K562 (cell line): Measurements from ENCODE around the gene MYMK. TPM values are rescaled to one million over a fixed set of nuclear protein-coding genes. Genes with fewer than 3 reads are reported as not detected.

ENCODE experiments used
- ATAC-seq: fragments of 200-7000 bp; cut with Tn5 transposase; 3 replicates; pipeline ENCODE4 v1.9.1; 2020; ENCODE audit warnings: moderate library complexity
- BruUV-seq: library from RNA; stranded (reverse); fragments of 400-500 nt; replicated peaks from 2 replicates; lab custom pipeline; 2021; lab: Mats Ljungman, UMichigan
- CTCF ChIA-PET: fragments of 300-600 bp; formaldehyde crosslinking; extraction: SDS; loops from one replicate; lab custom pipeline; 2021; ENCODE audit warnings: low intra/inter-chr PET ratio; lab: Yijun Ruan, JAX
- POLR2A ChIA-PET: fragments of 300-600, 350-650 bp; sonication (Branson Sonifier 250); formaldehyde crosslinking; extraction: SDS; loops from one replicate; lab custom pipeline; 2021; ENCODE audit warnings: antibody characterized with exemption, inconsistent platforms; lab: Yijun Ruan, JAX
- DNase-seq, 4 experiments: peaks; one replicate each; pipeline versions ENCODE4 v3.0.0 to v3.0.0-alpha.2; 2011 to 2018; ENCODE audit warnings: low spot score in 3 of 4, mixed read lengths in 3 of 4; ENCODE audit errors: extremely low read depth in 1 of 4
- FAIRE-seq: peaks from 2 replicates; lab custom pipeline; 2011; peaks lifted over from hg19 to GRCh38; lab: Jason Lieb, UNC
- H2AFZ ChIP-seq: 2 replicates; pipeline ENCODE4 v1.6.0; 2011; ENCODE audit warnings: low read depth, low read length, control low read depth, inconsistent platforms
- H3K27ac ChIP-seq: fragments of 200-600 bp; 3 replicates; pipeline ENCODE4 v1.8.0; 2011; ENCODE audit warnings: low read depth, mild to moderate bottlenecking, control low read depth, inconsistent platforms, low read length, moderate library complexity, mixed read lengths; ENCODE audit errors: extremely low read depth
- H3K27me3 ChIP-seq, 2 experiments: fragments of 300-600 bp in 1 of 2; 2 replicates in 1 of 2; 3 replicates in 1 of 2; pipeline versions ENCODE4 v1.6.0 to v1.8.0; 2011; ENCODE audit warnings: inconsistent platforms in 2 of 2, low read length in 2 of 2, mild to moderate bottlenecking in 1 of 2, mixed read lengths in 1 of 2, moderate library complexity in 1 of 2; ENCODE audit not compliant: control insufficient read depth in 2 of 2, insufficient read depth in 2 of 2
- H3K36me3 ChIP-seq: fragments of 300-600 bp; 3 replicates; pipeline ENCODE4 v1.8.0; 2011; ENCODE audit warnings: mild to moderate bottlenecking, low read length, inconsistent platforms; ENCODE audit not compliant: control insufficient read depth, insufficient read depth
- H3K4me1 ChIP-seq, 2 experiments: fragments of 200-600 bp in 1 of 2; replicated peaks in 1 of 2; 2 replicates in 1 of 2; 3 replicates in 1 of 2; pipeline versions ENCODE4 v1.5.1 to v1.8.0; 2011; ENCODE audit warnings: inconsistent platforms in 2 of 2, low read length in 2 of 2, mild to moderate bottlenecking in 1 of 2, mixed read lengths in 1 of 2, moderate library complexity in 1 of 2; ENCODE audit not compliant: control insufficient read depth in 2 of 2, insufficient read depth in 2 of 2
- H3K4me2 ChIP-seq: 2 replicates; pipeline ENCODE4 v1.6.1; 2011; ENCODE audit warnings: low read length, control low read depth, inconsistent platforms, mixed read lengths; ENCODE audit not compliant: insufficient read depth
- H3K4me3 ChIP-seq: fragments of 200-600 bp; sonication (generic), shearing (Covaris generic); 2 replicates; pipeline ENCODE4 v1.5.1; 2016; ENCODE audit warnings: control low read depth, inconsistent platforms
- H3K79me2 ChIP-seq: fragments of 200-600 bp; 3 replicates; pipeline ENCODE4 v1.8.0; 2011; ENCODE audit warnings: low read length, inconsistent platforms; ENCODE audit not compliant: control insufficient read depth, insufficient read depth
- H3K9ac ChIP-seq, 2 experiments: 2 replicates each; pipeline versions ENCODE4 v1.6.0 to v1.6.1; 2011; ENCODE audit warnings: low read depth in 2 of 2, low read length in 2 of 2, control low read depth in 1 of 2, inconsistent platforms in 1 of 2, mild to moderate bottlenecking in 1 of 2, mixed read lengths in 1 of 2; ENCODE audit not compliant: insufficient read depth in 1 of 2
- H3K9me1 ChIP-seq: one replicate; pipeline ENCODE4 v1.6.0; 2011; ENCODE audit warnings: inconsistent platforms, mild to moderate bottlenecking, low read length, moderate library complexity; ENCODE audit not compliant: control insufficient read depth, insufficient read depth
- H3K9me3 ChIP-seq: replicated peaks from 2 replicates; pipeline ENCODE4 v1.5.1; 2011; ENCODE audit warnings: low read depth, low read length, inconsistent platforms; ENCODE audit not compliant: control insufficient read depth, insufficient read depth
- H4K20me1 ChIP-seq: replicated peaks from 2 replicates; pipeline ENCODE4 v1.6.1; 2011; ENCODE audit warnings: low read length, inconsistent platforms, mixed read lengths; ENCODE audit not compliant: control insufficient read depth, insufficient read depth
- ARID2 ChIP-seq: fragments of 450-650 bp; IDR thresholded peaks from 2 replicates; pipeline ENCODE4 v1.6.1; 2017; ENCODE audit warnings: antibody characterized with exemption, mild to moderate bottlenecking
- BRCA1 ChIP-seq, 2 experiments: fragments of 450-650 bp in 1 of 2; sonication (generic) in 1 of 2; formaldehyde crosslinking in 1 of 2; IDR thresholded peaks; 2 replicates each; pipeline versions ENCODE4 v1.5.0 to v1.6.1; 2017 to 2020; ENCODE audit warnings: mild to moderate bottlenecking in 1 of 2, missing genetic modification reagents in 1 of 2
- EGR1 ChIP-seq: fragments of 450-650 bp; conservative IDR thresholded peaks from 2 replicates; pipeline ENCODE4 v1.6.1; 2017; ENCODE audit warnings: mild to moderate bottlenecking
- GTF2E2 ChIP-seq: fragments of 200-800 bp; sonication (Bioruptor generic); IDR thresholded peaks from 2 replicates; pipeline ENCODE4 v1.6.1; 2016; ENCODE audit warnings: missing genetic modification characterization, missing compliant biosample characterization
- NFXL1 ChIP-seq: fragments of 450-650 bp; formaldehyde crosslinking; IDR thresholded peaks from 2 replicates; pipeline ENCODE4 v1.4.0; 2021; ENCODE audit warnings: mild to moderate bottlenecking
- PRMT5 ChIP-seq: sonication (generic); formaldehyde crosslinking; IDR thresholded peaks from 2 replicates; pipeline ENCODE4 v1.5.0; 2020; ENCODE audit warnings: missing genetic modification reagents
- PRPF4 ChIP-seq: fragments of 200-400 bp; formaldehyde crosslinking; IDR thresholded peaks from one replicate; pipeline ENCODE4 v1.6.1; 2017; ENCODE audit warnings: low read length, low read depth, mild to moderate bottlenecking; ENCODE audit not compliant: insufficient read depth, poor library complexity, severe bottlenecking
- SMARCE1 ChIP-seq: fragments of 450-650 bp; IDR thresholded peaks from 2 replicates; pipeline ENCODE4 v1.7.1; 2016; ENCODE audit warnings: mild to moderate bottlenecking
- ZBED1 ChIP-seq: IDR thresholded peaks from 2 replicates; pipeline ENCODE4 v1.6.1; 2014
- ZBTB7A ChIP-seq: IDR thresholded peaks from 2 replicates; pipeline ENCODE4 v1.6.1; 2011; ENCODE audit warnings: low read depth, mild to moderate bottlenecking, low read length, moderate library complexity, borderline replicate concordance; ENCODE audit not compliant: control insufficient read depth
- ZNF12 ChIP-seq: sonication (generic); formaldehyde crosslinking; IDR thresholded peaks from 2 replicates; pipeline ENCODE4 v1.4.0; 2020; ENCODE audit warnings: mild to moderate bottlenecking, missing genetic modification reagents
- ZNF197 ChIP-seq: fragments of 200-800 bp; sonication (Bioruptor generic); IDR thresholded peaks from 2 replicates; pipeline ENCODE4 v1.6.1; 2016; ENCODE audit warnings: low read depth, missing genetic modification characterization, missing compliant biosample characterization
- ZNF764 ChIP-seq: fragments of 250-450 bp; sonication (Bioruptor Pico); IDR thresholded peaks from 2 replicates; pipeline ENCODE4 v1.4.0; 2020; ENCODE audit warnings: low read depth, mild to moderate bottlenecking, moderate library complexity
- WGBS: fragments of 100-300 bp; shearing (Covaris generic); methylation state at CpG from one replicate; pipeline ENCODE4 v1.1.6; 2016; ENCODE audit warnings: low coverage, mixed read lengths; ENCODE audit not compliant: insufficient coverage; ENCODE audit errors: missing lambda C conversion rate; 5-methylcytosine and 5-hydroxymethylcytosine counted together
- in situ Hi-C: fragments of 300-500 bp; cut with MboI; formaldehyde crosslinking; loops from 4 replicates; pipeline ENCODE4 v1.15.0; 2018; ENCODE audit warnings: inconsistent platforms, mixed read lengths
- intact Hi-C: fragments of 100-400 bp; cut with micrococcal nuclease; formaldehyde crosslinking; loops from 2 replicates; pipeline ENCODE4 v1.14.2; 2022
- polyA plus RNA-seq, 8 experiments: library from polyadenylated mRNA; depleted of rRNA in 4 of 8; stranded (reverse) in 5 of 8; unstranded in 3 of 8; fragments of >200 nt; fragmentation: Nextera tagmentation in 2 of 8; fragmentation: Illumina TruSeq in 1 of 8; extraction: Ambion mirVana in 2 of 8; extraction: Trizol in 1 of 8; gene quantifications; 2 replicates each; pipeline versions ENCODE4 v1.2.1 to v1.2.3, GENCODE V29; 2011 to 2014; ENCODE audit warnings: inconsistent platforms in 1 of 8, missing spikeins in 1 of 8
- total RNA-seq, 7 experiments: library from RNA; depleted of rRNA in 6 of 7; stranded (reverse); fragments of >200 nt in 6 of 7; fragmentation: Illumina TruSeq in 2 of 7; extraction: Trizol in 2 of 7; gene quantifications; 2 replicates each; pipeline versions ENCODE4 v1.2.1 to v1.2.3, GENCODE V29; 2011 to 2021; ENCODE audit warnings: low replicate concordance in 1 of 7
- TF ChIP-seq, protein P1 (sequence below): fragments of 200-800 bp; sonication (Bioruptor generic); IDR thresholded peaks from 2 replicates; pipeline ENCODE4 v1.6.1; 2017; ENCODE audit warnings: missing genetic modification characterization, missing compliant biosample characterization
- TF ChIP-seq, protein P2 (sequence below): sonication (generic); formaldehyde crosslinking; IDR thresholded peaks from 2 replicates; pipeline ENCODE4 v1.8.1; 2023; ENCODE audit warnings: mild to moderate bottlenecking, missing genetic modification reagents

The MYMK gene
- total and polyA plus RNA-seq, 9 of the 15 experiments (the other 6 are each of a cell fraction or from before 2014, with no cell fraction given), result not detected

GRCh38 chr9:133496861-133497842 lies 27.6 kb downstream of the MYMK start:
- no peak overlapping the region for H3K4me2 ChIP-seq
- ChIA-PET POLR2A (interaction anchor here (0.6 to 1.3 kb wide), 4 partner anchors 9 to 122 kb away, joined by 3 to 5 read pairs (median 3); no protein-coding TSS in a partner anchor), CTCF (no interaction called here)
- 3% methylated on average over 33 of the region's 35 CpGs for WGBS
- no peak overlapping the region; a peak in 1 of 4 replicates for H3K9ac ChIP-seq
- no peak overlapping the region for H3K4me3 ChIP-seq
- no peak for ATAC-seq
- H3K27ac ChIP-seq, result no peak overlapping the region
- no peaks in the 10 kb centered on the region for H3K79me2 ChIP-seq
- no peaks in the 10 kb centered on the region for H4K20me1 ChIP-seq
- peaks cover 17 to 76% of the 10 kb centered on the region in 2 experiments; a peak in 4 of 5 replicates for H3K27me3 ChIP-seq
- H3K4me1 ChIP-seq, result peaks cover 0 to 23% of the 10 kb centered on the region in 2 experiments; a peak in 1 of 5 replicates
- H3K9me1 ChIP-seq, result no peaks in the 10 kb centered on the region
- no peaks in the 10 kb centered on the region; the same call in 1 of the 2 replicates for H3K9me3 ChIP-seq
- no peaks in the 10 kb centered on the region for H3K36me3 ChIP-seq
- FAIRE-seq, result no peak
- no peak overlapping the region for H2AFZ ChIP-seq
- intact Hi-C loops (no loop called here), in situ Hi-C loops (no loop called here)
- no TSS peak for BruUV-seq
- DNase-seq, result no peak
- TF ChIP-seq NFXL1 (no peak), ARID2 (no peak), PRPF4 (no peak), EGR1 (no peak), BRCA1 (IDR thresholded peaks at IDR 0.05) (no peak), BRCA1 (CRISPR knock-in tag; IDR thresholded peaks at IDR 0.05) (no peak), GTF2E2 (tag) (no peak), ZBTB7A (no peak), ZNF12 (CRISPR knock-in tag) (no peak), PRMT5 (CRISPR knock-in tag) (no peak), ZNF197 (CRISPR knock-in tag) (no peak), SMARCE1 (no peak), ZBED1 (no peak), ZNF764 (no peak)
- TF ChIP-seq, protein P1, sequence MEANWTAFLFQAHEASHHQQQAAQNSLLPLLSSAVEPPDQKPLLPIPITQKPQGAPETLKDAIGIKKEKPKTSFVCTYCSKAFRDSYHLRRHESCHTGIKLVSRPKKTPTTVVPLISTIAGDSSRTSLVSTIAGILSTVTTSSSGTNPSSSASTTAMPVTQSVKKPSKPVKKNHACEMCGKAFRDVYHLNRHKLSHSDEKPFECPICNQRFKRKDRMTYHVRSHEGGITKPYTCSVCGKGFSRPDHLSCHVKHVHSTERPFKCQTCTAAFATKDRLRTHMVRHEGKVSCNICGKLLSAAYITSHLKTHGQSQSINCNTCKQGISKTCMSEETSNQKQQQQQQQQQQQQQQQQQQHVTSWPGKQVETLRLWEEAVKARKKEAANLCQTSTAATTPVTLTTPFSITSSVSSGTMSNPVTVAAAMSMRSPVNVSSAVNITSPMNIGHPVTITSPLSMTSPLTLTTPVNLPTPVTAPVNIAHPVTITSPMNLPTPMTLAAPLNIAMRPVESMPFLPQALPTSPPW (CRISPR knock-in tag), result no peak
- TF ChIP-seq, protein P2, sequence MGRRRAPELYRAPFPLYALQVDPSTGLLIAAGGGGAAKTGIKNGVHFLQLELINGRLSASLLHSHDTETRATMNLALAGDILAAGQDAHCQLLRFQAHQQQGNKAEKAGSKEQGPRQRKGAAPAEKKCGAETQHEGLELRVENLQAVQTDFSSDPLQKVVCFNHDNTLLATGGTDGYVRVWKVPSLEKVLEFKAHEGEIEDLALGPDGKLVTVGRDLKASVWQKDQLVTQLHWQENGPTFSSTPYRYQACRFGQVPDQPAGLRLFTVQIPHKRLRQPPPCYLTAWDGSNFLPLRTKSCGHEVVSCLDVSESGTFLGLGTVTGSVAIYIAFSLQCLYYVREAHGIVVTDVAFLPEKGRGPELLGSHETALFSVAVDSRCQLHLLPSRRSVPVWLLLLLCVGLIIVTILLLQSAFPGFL, result no peak
